K562 (cell line): ENCODE measurements around the gene GCSAM. TPM values are rescaled to one million over a fixed set of nuclear protein-coding genes. Genes with fewer than 3 reads are reported as not detected.
A peak's percentile ranks its signal among the peaks of the same experiment; 100 is the strongest.

ENCODE experiments used
- BRCA1 ChIP-seq, 2 experiments: fragments of 450-650 bp in 1 of 2; sonication (generic) in 1 of 2; formaldehyde crosslinking in 1 of 2; IDR thresholded peaks; 2 replicates each; pipeline versions ENCODE4 v1.5.0 to v1.6.1; 2017 to 2020; ENCODE audit warnings: mild to moderate bottlenecking in 1 of 2, missing genetic modification reagents in 1 of 2
- EGR1 ChIP-seq: fragments of 450-650 bp; conservative IDR thresholded peaks from 2 replicates; pipeline ENCODE4 v1.6.1; 2017; ENCODE audit warnings: mild to moderate bottlenecking
- EP400 ChIP-seq: fragments of 450-650 bp; IDR thresholded peaks from 2 replicates; pipeline ENCODE4 v1.6.1; 2017; ENCODE audit warnings: antibody characterized with exemption, mild to moderate bottlenecking, moderate library complexity
- ETS2 ChIP-seq: IDR thresholded peaks from 2 replicates; pipeline ENCODE4 v1.6.1; 2016; ENCODE audit warnings: borderline replicate concordance, missing genetic modification characterization, mild to moderate bottlenecking, moderate library complexity, missing compliant biosample characterization; ENCODE audit not compliant: poor library complexity, severe bottlenecking
- HMG20B ChIP-seq: fragments of 250-450 bp; sonication (Bioruptor Pico); IDR thresholded peaks from 2 replicates; pipeline ENCODE4 v1.5.0; 2021; ENCODE audit warnings: mild to moderate bottlenecking
- ILK ChIP-seq: fragments of 450-650 bp; IDR thresholded peaks from 2 replicates; pipeline ENCODE4 v1.6.1; 2016; ENCODE audit warnings: missing genetic modification characterization, low read depth, mild to moderate bottlenecking, missing compliant biosample characterization, moderate library complexity, borderline replicate concordance
- MAFG ChIP-seq: fragments of 450-650 bp; conservative IDR thresholded peaks from 2 replicates; pipeline ENCODE4 v1.6.1; 2016; ENCODE audit warnings: missing genetic modification characterization, missing compliant biosample characterization
- MEIS2 ChIP-seq: fragments of 450-650 bp; IDR thresholded peaks from 2 replicates; pipeline ENCODE4 v1.6.1; 2014; ENCODE audit warnings: mild to moderate bottlenecking; ENCODE audit not compliant: partially characterized antibody
- MLX ChIP-seq, 2 experiments: fragments of 450-650 bp in 1 of 2; sonication (generic) in 1 of 2; formaldehyde crosslinking; conservative IDR thresholded peaks; 2 replicates each; pipeline versions ENCODE4 v1.4.0 to v1.8.1; 2020 to 2022; ENCODE audit warnings: mild to moderate bottlenecking in 1 of 2, missing genetic modification reagents in 1 of 2
- NFIC ChIP-seq: fragments of 450-650 bp; IDR thresholded peaks from 2 replicates; pipeline ENCODE4 v1.6.1; 2017; ENCODE audit warnings: mild to moderate bottlenecking, inconsistent platforms
- NUFIP1 ChIP-seq: fragments of 450-650 bp; IDR thresholded peaks from 2 replicates; pipeline ENCODE4 v1.6.1; 2018; ENCODE audit not compliant: partially characterized antibody
- PKNOX1 ChIP-seq: fragments of 450-650 bp; IDR thresholded peaks from 2 replicates; pipeline ENCODE4 v1.6.1; 2016
- RBM17 ChIP-seq: fragments of 200-400 bp; formaldehyde crosslinking; IDR thresholded peaks from 2 replicates; pipeline ENCODE4 v1.6.1; 2017; ENCODE audit warnings: low read depth, mild to moderate bottlenecking, low read length, borderline replicate concordance
- RFX5 ChIP-seq: IDR thresholded peaks from 2 replicates; pipeline ENCODE4 v1.6.1; 2011; ENCODE audit warnings: low read depth, mild to moderate bottlenecking, improper control_type of control experiment, low read length
- SAP30 ChIP-seq: fragments of 200-600 bp; sonication (generic); IDR thresholded peaks from 2 replicates; pipeline ENCODE4 v1.6.1; 2012; ENCODE audit warnings: borderline replicate concordance, low read depth, mild to moderate bottlenecking, moderate library complexity, low read length, control low read depth, inconsistent platforms; ENCODE audit not compliant: insufficient read depth, poor library complexity, severe bottlenecking
- SIN3A ChIP-seq, 2 experiments: fragments of 150-350 bp in 1 of 2; IDR thresholded peaks; 2 replicates each; pipeline ENCODE4 v1.6.1; 2011 to 2016; ENCODE audit warnings: borderline replicate concordance in 2 of 2, low read depth in 2 of 2, low read length in 2 of 2, mild to moderate bottlenecking in 2 of 2, moderate library complexity in 2 of 2; ENCODE audit not compliant: control insufficient read depth in 1 of 2
- ZHX1 ChIP-seq: fragments of 150-350 bp; conservative IDR thresholded peaks from 2 replicates; pipeline ENCODE4 v1.6.1; 2014; ENCODE audit warnings: low read length
- ZNF134 ChIP-seq: fragments of 250-450 bp; sonication (Bioruptor Pico); conservative IDR thresholded peaks from 2 replicates; pipeline ENCODE4 v1.4.0; 2020
- ZNF165 ChIP-seq: fragments of 250-450 bp; sonication (Bioruptor Pico); IDR thresholded peaks from 2 replicates; pipeline ENCODE4 v1.4.0; 2020; ENCODE audit warnings: borderline replicate concordance
- ZNF24 ChIP-seq: fragments of 450-650 bp; IDR thresholded peaks from 2 replicates; pipeline ENCODE4 v1.6.1; 2016
- ZNF507 ChIP-seq: conservative IDR thresholded peaks from 2 replicates; pipeline ENCODE4 v1.6.1; 2017; ENCODE audit warnings: missing genetic modification characterization, missing compliant biosample characterization
- polyA plus RNA-seq, 8 experiments: library from polyadenylated mRNA; depleted of rRNA in 4 of 8; stranded (reverse) in 5 of 8; unstranded in 3 of 8; fragments of >200 nt; fragmentation: Nextera tagmentation in 2 of 8; fragmentation: Illumina TruSeq in 1 of 8; extraction: Ambion mirVana in 2 of 8; extraction: Trizol in 1 of 8; gene quantifications; 2 replicates each; pipeline versions ENCODE4 v1.2.1 to v1.2.3, GENCODE V29; 2011 to 2014; ENCODE audit warnings: inconsistent platforms in 1 of 8, missing spikeins in 1 of 8
- total RNA-seq, 7 experiments: library from RNA; depleted of rRNA in 6 of 7; stranded (reverse); fragments of >200 nt in 6 of 7; fragmentation: Illumina TruSeq in 2 of 7; extraction: Trizol in 2 of 7; gene quantifications; 2 replicates each; pipeline versions ENCODE4 v1.2.1 to v1.2.3, GENCODE V29; 2011 to 2021; ENCODE audit warnings: low replicate concordance in 1 of 7
- TF ChIP-seq, protein P1 (sequence below): sonication (generic); formaldehyde crosslinking; IDR thresholded peaks from 2 replicates; pipeline ENCODE4 v1.8.1; 2022; ENCODE audit warnings: missing genetic modification reagents

GCSAM gene
- total and polyA plus RNA-seq, 9 of the 15 experiments (the other 6 are each of a cell fraction or from before 2014, with no cell fraction given): 0.10 TPM; not detected in 8

DNA sequence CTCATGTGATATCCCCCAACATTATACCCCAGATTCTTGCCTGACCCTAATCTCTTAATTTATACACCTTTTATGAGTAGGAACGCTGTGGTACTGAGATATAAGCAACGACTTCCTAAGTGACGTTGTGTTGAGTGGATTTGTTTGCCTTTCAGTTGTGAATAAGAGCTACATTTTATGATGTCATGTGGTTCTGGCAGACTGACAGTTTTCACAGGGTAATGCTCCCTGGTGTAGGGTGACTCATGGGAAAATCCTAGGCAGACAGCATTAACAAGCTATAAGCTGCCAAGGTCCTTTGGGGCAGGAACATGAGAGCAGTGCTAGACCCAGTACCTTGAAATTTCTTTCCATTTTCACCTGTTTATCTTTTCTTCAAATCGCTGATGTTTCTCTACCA lies 35.7 kb downstream of the GCSAM start (continued):
- TF ChIP-seq RBM17 (no peak), EGR1 (no peak), HMG20B (CRISPR knock-in tag) (no peak), BRCA1 (IDR thresholded peaks at IDR 0.05) (no peak), BRCA1 (CRISPR knock-in tag; IDR thresholded peaks at IDR 0.05) (no peak), ZNF165 (CRISPR knock-in tag) (no peak), MEIS2 (peak; percentile 27), ZNF134 (CRISPR knock-in tag) (no peak), NUFIP1 (no peak), MLX (CRISPR knock-in tag; conservative IDR thresholded peaks at IDR 0.05) (no peak), SIN3A (IDR thresholded peaks at IDR 0.05; ENCODE audit: borderline replicate concordance in 2 of 2, control insufficient read depth in 1 of 2, low read depth in 2 of 2, low read length in 2 of 2) (no peak), RFX5 (no peak), PKNOX1 (peak; percentile 52), ZHX1 (no peak), SAP30 (no peak), MAFG (tag) (0 out of 2 replicates have a peak, but pooled peaks have one; percentile 39), ZNF507 (tag) (no peak), ILK (no peak), ETS2 (tag) (no peak), NFIC (peak; percentile 26; the same call in 1 of the 2 replicates), EP400 (no peak), ZNF24 (no peak)
- TF ChIP-seq, protein P1, sequence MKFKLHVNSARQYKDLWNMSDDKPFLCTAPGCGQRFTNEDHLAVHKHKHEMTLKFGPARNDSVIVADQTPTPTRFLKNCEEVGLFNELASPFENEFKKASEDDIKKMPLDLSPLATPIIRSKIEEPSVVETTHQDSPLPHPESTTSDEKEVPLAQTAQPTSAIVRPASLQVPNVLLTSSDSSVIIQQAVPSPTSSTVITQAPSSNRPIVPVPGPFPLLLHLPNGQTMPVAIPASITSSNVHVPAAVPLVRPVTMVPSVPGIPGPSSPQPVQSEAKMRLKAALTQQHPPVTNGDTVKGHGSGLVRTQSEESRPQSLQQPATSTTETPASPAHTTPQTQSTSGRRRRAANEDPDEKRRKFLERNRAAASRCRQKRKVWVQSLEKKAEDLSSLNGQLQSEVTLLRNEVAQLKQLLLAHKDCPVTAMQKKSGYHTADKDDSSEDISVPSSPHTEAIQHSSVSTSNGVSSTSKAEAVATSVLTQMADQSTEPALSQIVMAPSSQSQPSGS: no peak
